ENCODE data around the gene NECAB2.

The NECAB2 gene

GRCh38 chr16:83930730-83931500 is 37.1 kb upstream of the NECAB2 start:
- no peaks in the 10 kb centered on the region for H3K9me3 ChIP-seq
- H3K4me1 ChIP-seq (ENCODE audit: control insufficient read depth in 1 of 2, insufficient read depth in 1 of 2, low read depth in 1 of 2, low read length in 1 of 2), result no peaks in the 10 kb centered on the region
- H3K36me3 ChIP-seq, result no peaks in the 10 kb centered on the region
- no peak for TF ChIP-seq CTCF (IDR thresholded peaks at IDR 0.05)
- no peak overlapping the region for H3K4me3 ChIP-seq (ENCODE audit: low read depth in 1 of 2, low read length in 1 of 2)
- H3K27me3 ChIP-seq, result no peaks in the 10 kb centered on the region
- H3K27ac ChIP-seq, result no peak overlapping the region

GRCh38 chr16:83931556-83931955 is 36.5 kb upstream of the NECAB2 start:
- Histone ChIP-seq H3K4me3 (ENCODE audit: low read depth in 1 of 2, low read length in 1 of 2) (no peak overlapping the region), H3K27me3 (no peaks in the 10 kb centered on the region), H3K27ac (no peak overlapping the region), H3K36me3 (no peaks in the 10 kb centered on the region), H3K4me1 (ENCODE audit: control insufficient read depth in 1 of 2, insufficient read depth in 1 of 2, low read depth in 1 of 2, low read length in 1 of 2) (no peaks in the 10 kb centered on the region), H3K9me3 (no peaks in the 10 kb centered on the region)
- TF ChIP-seq CTCF (IDR thresholded peaks at IDR 0.05), result no peak

DNA sequence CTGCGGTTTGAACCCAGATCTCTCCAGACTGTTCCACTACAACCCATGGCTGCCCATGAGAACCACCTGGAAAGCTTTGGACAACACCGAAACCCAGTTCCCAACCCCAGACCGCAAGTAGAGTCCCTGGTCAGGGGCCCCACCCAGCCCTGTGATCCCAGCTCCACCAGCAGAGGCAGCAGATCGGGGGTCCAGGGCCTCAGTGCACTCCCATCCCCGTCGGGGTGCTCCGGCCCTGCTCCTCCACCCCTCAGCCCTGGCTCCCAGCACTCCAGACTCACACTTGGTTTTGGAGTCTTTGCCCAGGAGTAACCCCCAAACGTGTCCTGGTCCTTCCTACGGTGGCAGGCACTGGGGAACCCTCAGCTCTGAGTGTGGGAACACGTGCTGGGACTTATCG is 35.7 kb upstream of the NECAB2 start:
- Histone ChIP-seq H3K36me3 (no peaks in the 10 kb centered on the region), H3K4me3 (ENCODE audit: low read depth in 1 of 2, low read length in 1 of 2) (no peak overlapping the region), H3K27me3 (no peaks in the 10 kb centered on the region), H3K27ac (no peak overlapping the region), H3K9me3 (no peaks in the 10 kb centered on the region), H3K4me1 (ENCODE audit: control insufficient read depth in 1 of 2, insufficient read depth in 1 of 2, low read depth in 1 of 2, low read length in 1 of 2) (no peaks in the 10 kb centered on the region)
- no peak for TF ChIP-seq CTCF (IDR thresholded peaks at IDR 0.05)

DNA sequence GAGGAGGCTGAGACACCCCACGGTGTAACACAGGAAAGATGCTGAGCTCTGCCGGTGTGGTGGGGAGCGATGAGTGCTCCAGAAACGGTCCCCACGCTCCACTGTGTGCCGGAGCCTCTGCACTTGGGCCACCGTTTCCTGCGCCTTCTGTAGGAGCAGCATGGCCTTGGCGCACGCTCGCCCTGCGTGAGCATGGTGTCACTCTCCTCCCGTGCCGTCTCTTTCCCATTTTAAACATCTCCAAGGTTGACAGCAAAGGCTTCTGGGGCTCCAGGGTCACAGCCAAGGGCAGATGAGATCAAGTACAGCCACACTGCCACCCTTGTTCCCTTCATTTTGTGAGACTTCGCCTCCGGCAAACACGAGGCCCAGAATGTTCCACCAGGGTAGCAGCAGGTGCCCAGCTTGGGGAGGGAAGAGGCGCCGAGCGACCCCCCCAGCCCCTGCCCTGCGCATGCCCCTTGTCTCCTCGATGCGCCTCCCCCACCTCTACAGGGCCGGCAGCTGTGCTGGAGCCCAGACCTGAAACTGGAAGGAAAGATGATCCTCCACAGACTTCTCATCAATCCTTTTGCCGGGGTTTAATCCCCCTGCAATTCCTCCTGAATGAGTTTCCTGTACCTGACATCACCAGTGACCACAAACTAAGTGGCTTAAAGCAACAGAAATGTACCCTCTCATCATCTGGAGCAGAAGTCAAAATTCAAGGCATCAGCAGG is 34.9 kb upstream of the NECAB2 start:
- Histone ChIP-seq H3K27me3 (no peaks in the 10 kb centered on the region), H3K36me3 (no peaks in the 10 kb centered on the region), H3K27ac (no peak overlapping the region), H3K4me3 (ENCODE audit: low read depth in 1 of 2, low read length in 1 of 2) (no peak overlapping the region), H3K4me1 (ENCODE audit: control insufficient read depth in 1 of 2, insufficient read depth in 1 of 2, low read depth in 1 of 2, low read length in 1 of 2) (no peaks in the 10 kb centered on the region), H3K9me3 (no peaks in the 10 kb centered on the region)
- no peak for TF ChIP-seq CTCF (IDR thresholded peaks at IDR 0.05)

- Histone ChIP-seq H3K27me3 (no peaks in the 10 kb centered on the region), H3K27ac (no peak overlapping the region), H3K4me3 (ENCODE audit: low read depth in 1 of 2, low read length in 1 of 2) (no peak overlapping the region), H3K36me3 (no peaks in the 10 kb centered on the region), H3K9me3 (no peaks in the 10 kb centered on the region), H3K4me1 (ENCODE audit: control insufficient read depth in 1 of 2, insufficient read depth in 1 of 2, low read depth in 1 of 2, low read length in 1 of 2) (peaks cover 4 to 5% of the 10 kb centered on the region in 2 experiments)
- TF ChIP-seq CTCF (IDR thresholded peaks at IDR 0.05), result no peak
These were observed 34.0 kb upstream of the NECAB2 start for GRCh38 chr16:83933885-83934683.

Data from neutrophil (primary cell).